Subcutaneous abdominal adipose tissue (tissue), 5 donors: Measurements from ENCODE around the gene SLC34A3.

Experiments used
- H3K27ac ChIP-seq: one replicate; pipeline ENCODE4 v1.7.0; 2013; ENCODE audit warnings: low read depth, mild to moderate bottlenecking, inconsistent platforms, low read length, moderate library complexity
- H3K27me3 ChIP-seq, 5 donors: one replicate each; pipeline ENCODE4 v1.7.0; 2013; ENCODE audit warnings: low read length in 5 of 5, inconsistent platforms in 1 of 5; ENCODE audit not compliant: control insufficient read depth in 5 of 5, insufficient read depth in 4 of 5
- H3K36me3 ChIP-seq, 5 donors: one replicate each; pipeline ENCODE4 v1.7.0; 2013; ENCODE audit warnings: low read length in 5 of 5; ENCODE audit not compliant: control insufficient read depth in 5 of 5, insufficient read depth in 5 of 5
- H3K4me1 ChIP-seq, 5 donors: one replicate each; pipeline ENCODE4 v1.7.0; 2013; ENCODE audit warnings: low read length in 5 of 5, mild to moderate bottlenecking in 3 of 5, moderate library complexity in 1 of 5; ENCODE audit not compliant: control insufficient read depth in 5 of 5, insufficient read depth in 5 of 5
- H3K4me3 ChIP-seq, 5 donors: one replicate each; pipeline ENCODE4 v1.7.0; 2013; ENCODE audit warnings: low read length in 5 of 5, low read depth in 1 of 5
- H3K9ac ChIP-seq, 5 donors: one replicate each; pipeline ENCODE4 v1.7.0; 2013; ENCODE audit warnings: low read length in 5 of 5, mild to moderate bottlenecking in 4 of 5, moderate library complexity in 3 of 5
- H3K9me3 ChIP-seq, 5 donors: one replicate each; pipeline ENCODE4 v1.7.0; 2013; ENCODE audit warnings: low read length in 5 of 5; ENCODE audit not compliant: control insufficient read depth in 5 of 5
- donor health status: healthy.
- donor health status: healthy.
- donor health status: healthy.
- donor health status: healthy.
- donor health status: healthy.

SLC34A3 gene

GRCh38 chr9:137247916-137248175, 17.1 kb downstream of the SLC34A3 start:
- Histone ChIP-seq H3K4me1 (peaks cover 0 to 43% (median 18%) of the 10 kb centered on the region in 5 donors), H3K27me3 (peaks cover 0 to 3% (median 0%) of the 10 kb centered on the region in 5 donors), H3K9ac (no peak overlapping the region), H3K9me3 (no peaks in the 10 kb centered on the region), H3K27ac (no peak overlapping the region), H3K4me3 (no peak overlapping the region), H3K36me3 (peaks cover 0 to 11% (median 10%) of the 10 kb centered on the region in 5 donors)

- H3K27me3 ChIP-seq: peaks cover 0 to 2% (median 0%) of the 10 kb centered on the region in 5 donors
- H3K27ac ChIP-seq: no peak overlapping the region
- no peak overlapping the region for H3K4me3 ChIP-seq
- H3K9me3 ChIP-seq: no peaks in the 10 kb centered on the region
- peak overlapping the region in 1 of 5 donors; percentile 31 for H3K9ac ChIP-seq
- peaks cover 0 to 39% (median 26%) of the 10 kb centered on the region in 5 donors for H3K4me1 ChIP-seq
- no peaks in the 10 kb centered on the region for H3K36me3 ChIP-seq
These were observed 19.9 kb downstream of the SLC34A3 start for GRCh38 chr9:137250329-137251193.

- peak within 1 kb of the TSS in 1 of 5 donors; percentile 31 for H3K9ac ChIP-seq
- H3K9me3 ChIP-seq: no peaks in the 10 kb centered on the region
- no peaks in the 10 kb centered on the region for H3K27me3 ChIP-seq
- no peak within 1 kb of the TSS for H3K27ac ChIP-seq
- peaks cover 2 to 45% (median 31%) of the 10 kb centered on the region in 5 donors for H3K4me1 ChIP-seq
- H3K4me3 ChIP-seq: no peak within 1 kb of the TSS
- peaks cover 0 to under 1% (median 0%) of the 10 kb centered on the region in 5 donors for H3K36me3 ChIP-seq
These were observed 20.4 kb downstream of the SLC34A3 start, which contains the start of gene STPG3 for GRCh38 chr9:137251194-137251461. Gene STPG3 (plus strand): TSS chr9:137251286. CDS start chr9:137251287, 1 bp downstream.

- no peaks in the 10 kb centered on the region for H3K27me3 ChIP-seq
- no peak overlapping the region for H3K4me3 ChIP-seq
- H3K36me3 ChIP-seq: peaks cover 0 to 6% (median 2%) of the 10 kb centered on the region in 5 donors
- no peaks in the 10 kb centered on the region for H3K9me3 ChIP-seq
- H3K9ac ChIP-seq: no peak overlapping the region
- no peak overlapping the region for H3K27ac ChIP-seq
- H3K4me1 ChIP-seq: peaks cover 6 to 51% (median 37%) of the 10 kb centered on the region in 5 donors
These were observed 21.0 kb downstream of the SLC34A3 start for GRCh38 chr9:137251490-137252268.

- Histone ChIP-seq H3K9me3 (no peaks in the 10 kb centered on the region), H3K36me3 (peaks cover 0 to 11% (median 6%) of the 10 kb centered on the region in 5 donors), H3K27me3 (no peaks in the 10 kb centered on the region), H3K27ac (no peak overlapping the region), H3K4me3 (no peak overlapping the region), H3K4me1 (peaks cover 7 to 47% (median 38%) of the 10 kb centered on the region in 5 donors), H3K9ac (no peak overlapping the region)
These were observed 22.1 kb downstream of the SLC34A3 start for GRCh38 chr9:137252555-137253506.

GRCh38 chr9:137253717-137254623, 23.3 kb downstream of the SLC34A3 start:
- peak overlapping the region; percentile 50 to 95 (median 81) for H3K4me3 ChIP-seq
- H3K4me1 ChIP-seq: peaks cover 7 to 45% (median 38%) of the 10 kb centered on the region in 5 donors
- no peaks in the 10 kb centered on the region for H3K27me3 ChIP-seq
- H3K9me3 ChIP-seq: no peaks in the 10 kb centered on the region
- H3K27ac ChIP-seq: peak overlapping the region; percentile 62
- H3K9ac ChIP-seq: peak overlapping the region in 4 of 5 donors; percentile 68 to 85 (median 80)
- peaks cover 0 to 15% (median 13%) of the 10 kb centered on the region in 5 donors for H3K36me3 ChIP-seq

GRCh38 chr9:137254624-137255447, 24.1 kb downstream of the SLC34A3 start, which contains the start of gene NELFB:
Gene NELFB (plus strand): TSS chr9:137255327.
- Histone ChIP-seq H3K9ac (peak within 1 kb of the TSS; percentile 28 to 94 (median 83)), H3K27ac (peak within 1 kb of the TSS; percentile 62), H3K36me3 (peaks cover 0 to 19% (median 17%) of the 10 kb centered on the region in 5 donors), H3K4me1 (peaks cover 7 to 45% (median 38%) of the 10 kb centered on the region in 5 donors), H3K27me3 (no peaks in the 10 kb centered on the region), H3K9me3 (no peaks in the 10 kb centered on the region), H3K4me3 (peak within 1 kb of the TSS; percentile 81 to 98 (median 91))

GRCh38 chr9:137255448-137256114, 24.9 kb downstream of the SLC34A3 start:
- Histone ChIP-seq H3K9ac (peak overlapping the region; percentile 28 to 94 (median 83)), H3K4me3 (peak overlapping the region; percentile 81 to 98 (median 91)), H3K9me3 (no peaks in the 10 kb centered on the region), H3K36me3 (peaks cover 0 to 19% (median 17%) of the 10 kb centered on the region in 5 donors), H3K4me1 (peaks cover 7 to 37% (median 32%) of the 10 kb centered on the region in 5 donors), H3K27ac (peak overlapping the region; percentile 54), H3K27me3 (no peaks in the 10 kb centered on the region)
